ENCODE results near the gene PRKCQ.

PRKCQ gene

DNA sequence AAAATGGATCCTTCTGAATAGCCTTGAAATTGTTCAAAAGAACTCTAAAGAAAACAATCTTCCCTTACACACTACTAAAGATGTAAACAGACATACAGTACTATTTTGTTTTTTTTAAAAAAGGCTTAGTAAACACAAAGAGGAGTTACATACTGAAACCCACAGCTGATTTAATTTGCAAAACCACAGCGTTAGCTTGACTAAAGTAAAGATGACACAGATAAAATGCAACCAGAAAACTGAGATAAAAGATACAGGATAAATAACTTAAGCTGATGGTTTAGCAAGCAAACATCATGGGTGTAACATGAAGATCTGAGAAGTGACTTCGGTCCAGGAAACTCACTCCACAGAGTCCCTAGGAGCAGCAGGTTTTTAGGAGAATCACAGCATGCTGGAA, 21.8 kb downstream of the PRKCQ start:
- Histone ChIP-seq H3K4me3 (ENCODE audit: low read depth, low read length) (no peak overlapping the region), H3K27ac (ENCODE audit: low read depth, low read length) (no peak overlapping the region), H2BK5ac (ENCODE audit: low read depth, low read length, poor library complexity) (no peak overlapping the region), H3K36me3 (ENCODE audit: control insufficient read depth in 1 of 2, insufficient read depth in 2 of 2, low read length in 2 of 2) (no peaks in the 10 kb centered on the region), H2BK12ac (ENCODE audit: low read length) (no peak overlapping the region), H3K4me1 (ENCODE audit: control insufficient read depth in 1 of 2, insufficient read depth in 2 of 2, low read length in 2 of 2) (peaks cover 0 to 2% of the 10 kb centered on the region in 2 experiments), H2BK120ac (ENCODE audit: insufficient read depth, low read length, poor library complexity) (no peak overlapping the region), H3K23ac (ENCODE audit: low read length) (no peak overlapping the region), H3K18ac (ENCODE audit: low read length) (no peak overlapping the region), H3K14ac (ENCODE audit: low read length) (no peak overlapping the region), H4K8ac (ENCODE audit: low read depth, low read length) (no peak overlapping the region), H3K79me2 (ENCODE audit: control insufficient read depth, insufficient read depth, low read length, poor library complexity) (no peaks in the 10 kb centered on the region), H3K9ac (ENCODE audit: low read length) (no peak overlapping the region), H3K9me3 (ENCODE audit: insufficient read depth, low read depth, low read length) (no peaks in the 10 kb centered on the region), H4K91ac (ENCODE audit: low read depth, low read length) (no peak overlapping the region), H3K4me2 (ENCODE audit: low read length) (no peak overlapping the region), H3K27me3 (ENCODE audit: insufficient read depth, low read length) (no peaks in the 10 kb centered on the region), H4K12ac (ENCODE audit: low read depth, low read length) (no peak overlapping the region), H2AK5ac (ENCODE audit: low read length) (no peak overlapping the region), H3K79me1 (ENCODE audit: low read length) (no peaks in the 10 kb centered on the region), H2AFZ (ENCODE audit: insufficient read depth, low read length, poor library complexity) (no peak overlapping the region), H3K4ac (ENCODE audit: low read depth, low read length) (no peak overlapping the region)
- WGBS (ENCODE audit: extremely low coverage, insufficient coverage, insufficient read length): no CpG with 5 or more reads among the region's 2 CpGs
- no peak for DNase-seq

DNA sequence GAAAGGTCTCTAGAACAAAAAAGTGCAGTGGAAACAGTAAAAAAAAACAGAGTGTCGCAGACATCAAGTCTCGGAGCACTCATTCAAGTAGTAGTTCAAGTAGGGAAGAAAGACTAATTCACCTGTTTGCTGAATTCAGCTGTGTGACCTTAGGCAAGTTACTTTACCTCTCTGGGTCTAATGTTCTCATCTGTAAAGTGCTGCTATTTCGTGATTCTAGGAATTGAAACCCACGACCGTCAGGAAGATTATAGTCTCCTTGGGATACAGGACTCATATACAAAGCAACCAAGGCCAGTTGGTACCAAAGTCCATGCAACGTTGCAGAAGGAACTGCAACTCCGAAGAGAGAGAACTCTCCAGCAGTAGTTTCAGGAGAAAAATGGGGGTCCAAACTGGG, 26.1 kb downstream of the PRKCQ start:
- H2BK5ac ChIP-seq (ENCODE audit: low read depth, low read length, poor library complexity): no peak overlapping the region
- no CpG with 5 or more reads among the region's 7 CpGs for WGBS (ENCODE audit: extremely low coverage, insufficient coverage, insufficient read length)
- H3K4ac ChIP-seq (ENCODE audit: low read depth, low read length): no peak overlapping the region
- no peak overlapping the region for H3K9ac ChIP-seq (ENCODE audit: low read length)
- H2BK12ac ChIP-seq (ENCODE audit: low read length): no peak overlapping the region
- H3K27ac ChIP-seq (ENCODE audit: low read depth, low read length): no peak overlapping the region
- H4K8ac ChIP-seq (ENCODE audit: low read depth, low read length): no peak overlapping the region
- H3K79me2 ChIP-seq (ENCODE audit: control insufficient read depth, insufficient read depth, low read length, poor library complexity): no peaks in the 10 kb centered on the region
- H3K4me2 ChIP-seq (ENCODE audit: low read length): no peak overlapping the region
- H3K4me1 ChIP-seq (ENCODE audit: control insufficient read depth in 1 of 2, insufficient read depth in 2 of 2, low read length in 2 of 2): no peaks in the 10 kb centered on the region
- H3K27me3 ChIP-seq (ENCODE audit: insufficient read depth, low read length): no peaks in the 10 kb centered on the region
- H3K23ac ChIP-seq (ENCODE audit: low read length): no peak overlapping the region
- H3K79me1 ChIP-seq (ENCODE audit: low read length): no peaks in the 10 kb centered on the region
- no peaks in the 10 kb centered on the region for H3K9me3 ChIP-seq (ENCODE audit: insufficient read depth, low read depth, low read length)
- H2BK120ac ChIP-seq (ENCODE audit: insufficient read depth, low read length, poor library complexity): no peak overlapping the region
- no peak overlapping the region for H4K12ac ChIP-seq (ENCODE audit: low read depth, low read length)
- no peak overlapping the region for H2AK5ac ChIP-seq (ENCODE audit: low read length)
- H3K36me3 ChIP-seq (ENCODE audit: control insufficient read depth in 1 of 2, insufficient read depth in 2 of 2, low read length in 2 of 2): no peaks in the 10 kb centered on the region
- no peak overlapping the region for H3K4me3 ChIP-seq (ENCODE audit: low read depth, low read length)
- H3K18ac ChIP-seq (ENCODE audit: low read length): no peak overlapping the region
- no peak overlapping the region for H4K91ac ChIP-seq (ENCODE audit: low read depth, low read length)
- DNase-seq: no peak
- H2AFZ ChIP-seq (ENCODE audit: insufficient read depth, low read length, poor library complexity): no peak overlapping the region
- no peak overlapping the region for H3K14ac ChIP-seq (ENCODE audit: low read length)

DNA sequence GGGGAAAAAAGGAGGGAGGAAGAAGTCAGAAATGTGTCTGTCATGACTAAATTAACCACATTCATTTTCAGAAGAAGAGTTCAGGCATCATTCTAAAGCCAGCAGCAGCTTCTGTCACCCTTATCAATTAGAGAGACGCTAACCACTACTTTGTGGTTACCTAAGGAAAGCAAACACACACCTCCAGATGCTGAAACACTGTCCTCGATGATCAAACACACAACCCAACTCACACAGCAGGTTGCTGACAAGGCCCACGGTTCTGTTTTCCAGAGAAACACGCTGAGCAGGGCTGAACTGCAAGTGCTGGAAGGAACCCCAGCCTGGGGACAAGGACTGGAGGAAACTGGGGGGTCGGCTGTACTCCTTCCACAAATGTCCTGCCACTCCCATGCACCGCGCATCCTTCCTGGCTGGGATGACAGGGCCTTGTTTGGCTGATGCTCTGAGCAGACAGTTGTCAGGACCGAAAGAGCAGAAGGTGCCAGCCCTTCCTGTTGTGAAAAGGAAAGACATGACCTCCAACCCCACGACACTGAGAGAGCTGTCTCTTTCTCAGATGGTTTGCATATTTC, 36.6 kb downstream of the PRKCQ start:
- Histone ChIP-seq H3K79me2 (ENCODE audit: control insufficient read depth, insufficient read depth, low read length, poor library complexity) (no peaks in the 10 kb centered on the region), H3K23ac (ENCODE audit: low read length) (no peak overlapping the region), H2AK5ac (ENCODE audit: low read length) (no peak overlapping the region), H3K9ac (ENCODE audit: low read length) (no peak overlapping the region), H3K27me3 (ENCODE audit: insufficient read depth, low read length) (no peaks in the 10 kb centered on the region), H2AFZ (ENCODE audit: insufficient read depth, low read length, poor library complexity) (no peak overlapping the region), H3K14ac (ENCODE audit: low read length) (no peak overlapping the region), H3K4me3 (ENCODE audit: low read depth, low read length) (no peak overlapping the region), H3K36me3 (ENCODE audit: control insufficient read depth in 1 of 2, insufficient read depth in 2 of 2, low read length in 2 of 2) (no peaks in the 10 kb centered on the region), H3K4me2 (ENCODE audit: low read length) (no peak overlapping the region), H4K8ac (ENCODE audit: low read depth, low read length) (no peak overlapping the region), H3K4me1 (ENCODE audit: control insufficient read depth in 1 of 2, insufficient read depth in 2 of 2, low read length in 2 of 2) (no peaks in the 10 kb centered on the region), H3K79me1 (ENCODE audit: low read length) (no peaks in the 10 kb centered on the region), H4K91ac (ENCODE audit: low read depth, low read length) (no peak overlapping the region), H3K4ac (ENCODE audit: low read depth, low read length) (no peak overlapping the region), H2BK120ac (ENCODE audit: insufficient read depth, low read length, poor library complexity) (no peak overlapping the region), H4K12ac (ENCODE audit: low read depth, low read length) (no peak overlapping the region), H3K9me3 (ENCODE audit: insufficient read depth, low read depth, low read length) (no peaks in the 10 kb centered on the region), H3K27ac (ENCODE audit: low read depth, low read length) (no peak overlapping the region), H3K18ac (ENCODE audit: low read length) (no peak overlapping the region), H2BK5ac (ENCODE audit: low read depth, low read length, poor library complexity) (no peak overlapping the region), H2BK12ac (ENCODE audit: low read length) (no peak overlapping the region)
- WGBS (ENCODE audit: extremely low coverage, insufficient coverage, insufficient read length): no CpG with 5 or more reads among the region's 9 CpGs
- DNase-seq: no peak

GRCh38 chr10:6542999-6543430, 37.1 kb downstream of the PRKCQ start:
- H2BK5ac ChIP-seq (ENCODE audit: low read depth, low read length, poor library complexity): no peak overlapping the region
- H3K79me1 ChIP-seq (ENCODE audit: low read length): no peaks in the 10 kb centered on the region
- no peaks in the 10 kb centered on the region for H3K27me3 ChIP-seq (ENCODE audit: insufficient read depth, low read length)
- no peaks in the 10 kb centered on the region for H3K4me1 ChIP-seq (ENCODE audit: control insufficient read depth in 1 of 2, insufficient read depth in 2 of 2, low read length in 2 of 2)
- H2AK5ac ChIP-seq (ENCODE audit: low read length): no peak overlapping the region
- H3K23ac ChIP-seq (ENCODE audit: low read length): no peak overlapping the region
- H3K27ac ChIP-seq (ENCODE audit: low read depth, low read length): no peak overlapping the region
- no CpG with 5 or more reads among the region's 9 CpGs for WGBS (ENCODE audit: extremely low coverage, insufficient coverage, insufficient read length)
- no peak for DNase-seq
- H3K4ac ChIP-seq (ENCODE audit: low read depth, low read length): no peak overlapping the region
- no peak overlapping the region for H4K91ac ChIP-seq (ENCODE audit: low read depth, low read length)
- no peaks in the 10 kb centered on the region for H3K9me3 ChIP-seq (ENCODE audit: insufficient read depth, low read depth, low read length)
- H3K4me2 ChIP-seq (ENCODE audit: low read length): no peak overlapping the region
- no peak overlapping the region for H2AFZ ChIP-seq (ENCODE audit: insufficient read depth, low read length, poor library complexity)
- no peak overlapping the region for H4K12ac ChIP-seq (ENCODE audit: low read depth, low read length)
- H2BK120ac ChIP-seq (ENCODE audit: insufficient read depth, low read length, poor library complexity): no peak overlapping the region
- H3K9ac ChIP-seq (ENCODE audit: low read length): no peak overlapping the region
- H3K36me3 ChIP-seq (ENCODE audit: control insufficient read depth in 1 of 2, insufficient read depth in 2 of 2, low read length in 2 of 2): no peaks in the 10 kb centered on the region
- H3K79me2 ChIP-seq (ENCODE audit: control insufficient read depth, insufficient read depth, low read length, poor library complexity): no peaks in the 10 kb centered on the region
- H3K18ac ChIP-seq (ENCODE audit: low read length): no peak overlapping the region
- no peak overlapping the region for H3K4me3 ChIP-seq (ENCODE audit: low read depth, low read length)
- no peak overlapping the region for H3K14ac ChIP-seq (ENCODE audit: low read length)
- no peak overlapping the region for H2BK12ac ChIP-seq (ENCODE audit: low read length)
- H4K8ac ChIP-seq (ENCODE audit: low read depth, low read length): no peak overlapping the region
